Heart right ventricle (tissue), 16 donors: Measurements from ENCODE around the gene KLF11. TPM values are rescaled to one million over a fixed set of nuclear protein-coding genes. Genes with fewer than 3 reads are reported as not detected.

Experiments
- ATAC-seq, 8 donors: fragments of 200-7000 bp; cut with Tn5 transposase; one replicate each; pipeline ENCODE4 v1.9.1; 2020; ENCODE audit warnings: mild to moderate bottlenecking in 8 of 8, moderate library complexity in 8 of 8, moderate number of reproducible peaks in 1 of 8
- DNase-seq, 2 donors: peaks; one replicate each; pipeline ENCODE4 v3.0.0-alpha.2; 2020
- H3K27ac ChIP-seq, 10 donors: fragments of 200-600 bp; sonication (generic) in 2 of 10; one replicate each; pipeline versions ENCODE4 v1.5.0 to v1.8.0; 2020 to 2022; ENCODE audit warnings: mild to moderate bottlenecking in 3 of 10
- H3K27me3 ChIP-seq, 7 donors: fragments of 200-600 bp; one replicate each; pipeline ENCODE4 v1.8.0; 2021 to 2022; ENCODE audit warnings: mild to moderate bottlenecking in 2 of 7
- H3K36me3 ChIP-seq, 9 donors: fragments of 200-600 bp; sonication (generic) in 1 of 9; one replicate each; pipeline versions ENCODE4 v1.5.0 to v1.8.0; 2020 to 2022; ENCODE audit warnings: mild to moderate bottlenecking in 2 of 9
- H3K4me1 ChIP-seq, 9 donors: fragments of 200-600 bp; sonication (generic) in 1 of 9; one replicate each; pipeline versions ENCODE4 v1.5.0 to v1.8.0; 2020 to 2022; ENCODE audit warnings: mild to moderate bottlenecking in 4 of 9
- H3K4me3 ChIP-seq, 10 donors: fragments of 200-600 bp; sonication (generic) in 2 of 10; one replicate each; pipeline versions ENCODE4 v1.5.0 to v1.8.0; 2020 to 2022; ENCODE audit warnings: mild to moderate bottlenecking in 7 of 10, moderate library complexity in 2 of 10
- H3K9me3 ChIP-seq, 11 donors: fragments of 200-600 bp in 10 of 11; sonication (generic) in 2 of 11; one replicate each; pipeline versions ENCODE4 v1.5.0 to v1.8.0; 2013 to 2022; ENCODE audit warnings: mild to moderate bottlenecking in 2 of 11, control low read depth in 1 of 11, moderate library complexity in 1 of 11
- CTCF ChIP-seq, 9 donors: fragments of 200-600 bp; sonication (generic) in 2 of 9; IDR thresholded peaks; one replicate each; pipeline versions ENCODE4 v1.5.0 to v1.8.0; 2021 to 2022; ENCODE audit warnings: antibody characterized with exemption in 9 of 9, mild to moderate bottlenecking in 5 of 9, moderate library complexity in 1 of 9
- WGBS, 2 donors: extraction: QIAGEN DNeasy Blood & Tissue Kit; methylation state at CpG; one replicate each; pipeline ENCODE4 v1.1.7; 2013; ENCODE audit warnings: inconsistent platforms in 1 of 2; 5-methylcytosine and 5-hydroxymethylcytosine counted together
- intact Hi-C, 10 donors: fragments of 100-400 bp; cut with DNase I; formaldehyde crosslinking; loops; one replicate each; pipeline versions ENCODE4 v1.11.1 to v1.14.2; 2022
- polyA plus RNA-seq, 2 donors: library from polyadenylated mRNA; stranded (reverse); fragments of 200-250 nt; gene quantifications; one replicate each; pipeline ENCODE4 v1.2.3, GENCODE V29; 2013
- total RNA-seq, 10 donors: library from RNA; stranded (reverse); fragmentation: NEBNext Ultra II Directional in 3 of 10; extraction: Animal tissue kit (Norgen Biotek cat#: 25700) in 3 of 10; gene quantifications; one replicate each; pipeline versions ENCODE4 v1.2.1 to v1.2.4, GENCODE V29; 2021 to 2023
- donor health status: Arrhythmogenic right ventricular cardiomyopathy.
- donor health status: ischemic (EF 13 %, LVEDD 7.1; RV severe dilation, severe dysfunction).
- donor health status: healthy with polysubstance abuse.
- donor health status: DM: no; HTN: yes; CAD: no.
- donor health status: DM: no; HTN: no; CAD: no.
- donor health status: ischemic (EF 25% LVEDD 6.9; RV normal size, moderate dysfunction).
- donor health status: ischemic (EF 25% LVEDD 5.7; RV mildly dilated, moderate dysfunction).
- donor health status: healthy.
- donor health status: DM: yes; HTN: yes; CAD: no.
- donor health status: Ischemic cardiomyopathy.
- donor health status: ischemic (EF 35%, LVEDD 5.7; RV mildly dilated, moderate dysfunction).
- donor health status: nonischemic (EF 11% LVEDD 7.7; RV severe dilation, severe dysfunction).
- donor health status: DM: yes; HTN: yes; CAD: no.
- donor health status: PGD.
- donor health status: ischemic (EF 29% LVEDD 5.4; RV normal size, mild dysfunction).
- donor health status: nonischemic (EF 23%, LVEDD 6.1; RV moderate dilation, normal function).

Gene KLF11
- total and polyA plus RNA-seq, 12 donors: 6.1 to 33.7 (median 19.3) TPM

GRCh38 chr2:10004401-10004800, 38.9 kb upstream of the KLF11 start:
- DNase-seq: no peak
- no peak overlapping the region for H3K4me3 ChIP-seq
- no peaks in the 10 kb centered on the region for H3K9me3 ChIP-seq
- no peaks in the 10 kb centered on the region for H3K36me3 ChIP-seq
- intact Hi-C loops: no loop called here
- ATAC-seq: no peak
- peaks cover 13 to 43% (median 29%) of the 10 kb centered on the region in 9 donors for H3K4me1 ChIP-seq
- peaks cover 0 to 16% (median 0%) of the 10 kb centered on the region in 7 donors for H3K27me3 ChIP-seq
- no peak for TF ChIP-seq CTCF (IDR thresholded peaks at IDR 0.05)
- peak overlapping the region in 3 of 10 donors; percentile 25 to 58 (median 53) for H3K27ac ChIP-seq
- WGBS, 2 donors: 95 to 97% methylated on average over 5 of the region's 5 CpGs

- no peak for ATAC-seq
- 60 to 87% methylated on average over 3 of the region's 3 CpGs for WGBS, 2 donors
- peaks cover 18 to 47% (median 33%) of the 10 kb centered on the region in 9 donors for H3K4me1 ChIP-seq
- intact Hi-C loops: no loop called here
- TF ChIP-seq CTCF (IDR thresholded peaks at IDR 0.05): no peak
- H3K9me3 ChIP-seq: no peaks in the 10 kb centered on the region
- peaks cover 0 to 16% (median 0%) of the 10 kb centered on the region in 7 donors for H3K27me3 ChIP-seq
- peak overlapping the region in 3 of 10 donors; percentile 25 to 58 (median 53) for H3K27ac ChIP-seq
- no peak for DNase-seq
- H3K36me3 ChIP-seq: no peaks in the 10 kb centered on the region
- no peak overlapping the region for H3K4me3 ChIP-seq
These were observed 38.5 kb upstream of the KLF11 start for GRCh38 chr2:10004836-10005235.

- 97% methylated on average over 17 of the region's 17 CpGs for WGBS, 2 donors
- Histone ChIP-seq H3K27me3 (peaks cover 0 to 16% (median 0%) of the 10 kb centered on the region in 7 donors), H3K4me3 (no peak overlapping the region), H3K9me3 (no peaks in the 10 kb centered on the region), H3K36me3 (no peaks in the 10 kb centered on the region), H3K27ac (peak overlapping the region in 2 of 10 donors; percentile 58 to 74), H3K4me1 (peaks cover 21 to 54% (median 40%) of the 10 kb centered on the region in 9 donors)
- intact Hi-C loops: no loop called here
- DNase-seq: no peak
- no peak for ATAC-seq
- TF ChIP-seq CTCF (IDR thresholded peaks at IDR 0.05): no peak
These were observed 37.7 kb upstream of the KLF11 start for GRCh38 chr2:10005461-10006235.

- intact Hi-C loops: no loop called here
- Histone ChIP-seq H3K4me1 (peaks cover 21 to 54% (median 40%) of the 10 kb centered on the region in 9 donors), H3K4me3 (peak overlapping the region in 4 of 10 donors; percentile 19 to 33 (median 24)), H3K9me3 (no peaks in the 10 kb centered on the region), H3K36me3 (no peaks in the 10 kb centered on the region), H3K27me3 (peaks cover 0 to 16% (median 0%) of the 10 kb centered on the region in 7 donors), H3K27ac (peak overlapping the region; percentile 27 to 79 (median 74))
- DNase-seq (peak; percentile 63 to 69), ATAC-seq (peak; percentile 57 to 85 (median 70))
- no peak for TF ChIP-seq CTCF (IDR thresholded peaks at IDR 0.05)
- 43 to 56% methylated on average over 60 to 64 of the region's 64 CpGs for WGBS, 2 donors
These were observed 36.9 kb upstream of the KLF11 start for GRCh38 chr2:10006236-10007161.
